ENCODE data around the gene NKG7.

GRCh38 chr19:51352783-51353360 lies 19.6 kb downstream of the NKG7 start:
- TF ChIP-seq CTCF (IDR thresholded peaks at IDR 0.05), result no peak
- TF ChIP-seq POLR2A (IDR thresholded peaks at IDR 0.05), result no peak
